Fibroblast of skin of right quadriceps (primary cell): ENCODE data around the gene NXPE2.

Experiments
- DNase-seq: peaks from one replicate; pipeline ENCODE4 v3.0.0-alpha.2; 2013

Gene NXPE2

DNA sequence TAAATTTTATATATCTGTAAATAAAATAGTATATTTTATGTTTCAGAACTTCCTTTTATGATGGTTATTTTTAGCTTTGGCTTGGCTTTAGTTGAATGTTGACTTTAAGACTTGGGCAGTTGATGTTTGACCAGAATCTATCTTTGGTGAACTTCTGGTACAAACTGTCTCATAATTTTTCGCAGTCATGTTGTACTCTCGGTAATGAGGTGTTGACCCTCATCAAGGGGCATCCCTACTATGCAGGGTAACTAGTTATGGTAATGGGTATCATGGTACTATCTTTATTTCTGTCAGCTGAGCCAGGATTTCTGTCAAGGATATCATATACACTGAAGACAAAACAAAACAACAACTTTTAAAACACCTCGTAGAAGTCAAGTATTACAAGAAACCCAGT lies 67.7 kb downstream of the NXPE2 start:
- DNase-seq = no peak
